Activated T-helper 1 cell treated with anti-CD3 and anti-CD28 coated beads, Interleukin-2, amount 50 U/mL, for 16 hours (primary cell): ENCODE measurements around the gene DOCK8.
"Not testable (repeated sequence)": the region's sequence is repeated elsewhere in the genome, so short reads cannot be mapped to it uniquely, and the experiment has no call there.

Experiments
- DNase-seq, 2 donors: peaks; one replicate each; pipeline ENCODE4 v3.0.0-alpha.2; 2020; ENCODE audit warnings: low read depth in 1 of 2, low spot score in 1 of 2

The DOCK8 gene

DNA sequence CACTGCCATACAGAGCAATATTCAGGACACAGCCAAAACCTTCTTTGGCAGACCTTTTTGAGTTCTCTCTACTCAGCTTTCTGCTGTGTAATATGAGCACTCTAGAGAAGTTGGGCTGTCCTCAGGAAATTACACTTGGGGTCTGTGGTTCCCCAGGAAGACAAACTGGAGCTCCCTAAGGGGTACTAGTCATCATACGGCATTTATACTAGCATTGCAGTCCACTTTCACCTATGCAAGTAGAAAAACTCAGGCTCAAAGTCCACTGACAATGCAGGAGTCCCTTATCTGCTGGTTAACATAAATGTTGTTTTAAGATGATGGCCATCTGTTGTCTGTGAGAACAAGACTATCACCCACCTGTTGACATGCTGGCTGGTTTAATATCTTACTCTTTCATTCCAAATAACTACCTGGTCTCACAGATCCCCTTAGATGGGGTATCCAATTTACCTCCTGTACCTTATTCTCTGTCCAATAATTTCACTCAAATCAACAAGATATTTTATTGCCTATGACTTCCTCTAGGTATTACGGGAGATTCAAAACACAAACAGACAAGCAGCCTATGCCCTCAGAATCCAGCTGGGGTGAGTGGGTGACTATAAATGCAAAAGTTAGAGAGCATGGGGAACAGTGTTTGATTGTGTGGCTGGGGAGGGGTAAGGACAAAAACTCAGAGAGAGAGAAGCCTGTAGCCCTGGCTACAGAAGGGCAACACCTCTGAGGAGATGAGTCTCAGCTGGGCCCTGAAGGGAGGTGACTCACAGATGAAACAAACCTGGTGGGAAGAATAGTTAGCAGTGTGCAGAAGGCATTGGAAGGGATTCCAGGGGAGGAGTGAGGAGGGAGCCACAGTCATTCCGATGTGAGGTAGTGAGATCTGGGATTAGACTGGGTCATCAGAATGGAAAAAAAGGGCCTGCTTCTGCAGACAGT lies 10.2 kb downstream of the DOCK8 start:
- no peak for DNase-seq

DNA sequence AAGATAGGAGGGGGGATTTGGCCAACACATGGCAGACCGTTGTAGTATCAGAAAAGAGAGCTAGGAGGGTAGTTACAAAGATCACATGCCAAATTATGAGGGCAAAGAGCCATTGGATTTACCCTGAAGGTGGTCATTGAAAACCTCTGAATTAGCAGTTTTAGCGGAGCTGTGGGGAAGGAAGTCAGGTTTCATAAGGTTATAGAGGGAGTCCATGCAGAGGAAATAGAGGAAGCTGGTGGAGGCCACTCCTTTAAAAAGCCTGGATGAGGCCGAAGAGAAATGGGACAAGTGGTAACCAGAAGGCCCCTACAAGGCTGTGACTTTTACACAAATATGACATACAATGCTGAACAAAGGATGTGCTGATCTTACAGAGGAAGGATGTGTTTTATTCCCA lies 13.2 kb downstream of the DOCK8 start:
- no peak for DNase-seq

DNA sequence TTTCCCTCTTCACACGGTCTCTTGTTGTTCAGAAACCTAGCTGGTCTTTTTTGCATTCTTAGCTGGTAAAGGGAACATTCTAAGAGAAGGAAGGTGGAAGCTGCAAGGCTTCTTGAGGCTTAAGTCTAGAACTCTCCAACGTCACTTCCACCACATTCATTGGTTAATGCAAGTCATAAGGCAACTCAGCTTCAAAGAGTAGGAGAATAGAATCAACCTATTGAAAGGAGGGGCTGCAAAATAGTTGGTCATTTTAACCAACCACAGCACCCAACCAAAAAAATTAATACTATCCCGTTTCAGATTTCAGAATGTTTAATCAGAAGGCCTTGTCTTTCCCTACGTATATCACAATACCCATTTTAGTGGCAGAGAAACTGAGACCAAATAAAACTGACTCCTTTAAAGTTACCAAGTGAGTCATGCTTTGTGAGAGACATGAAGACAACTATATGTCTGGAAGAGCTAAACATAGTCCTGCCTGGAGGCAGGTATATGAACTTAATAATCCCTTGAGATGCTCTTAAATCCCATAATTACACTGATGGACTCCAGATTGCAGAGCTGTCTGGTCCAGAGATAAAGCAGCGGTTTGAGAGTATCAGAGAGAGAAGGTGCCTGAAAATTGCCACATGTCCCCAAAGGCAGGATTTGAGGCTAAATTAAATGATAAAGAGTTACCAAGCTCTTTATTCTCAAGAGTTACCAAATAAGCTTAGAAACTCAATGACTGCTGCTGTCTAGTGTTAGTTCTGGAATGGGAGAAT lies 14.4 kb downstream of the DOCK8 start:
- DNase-seq, result no peak

DNA sequence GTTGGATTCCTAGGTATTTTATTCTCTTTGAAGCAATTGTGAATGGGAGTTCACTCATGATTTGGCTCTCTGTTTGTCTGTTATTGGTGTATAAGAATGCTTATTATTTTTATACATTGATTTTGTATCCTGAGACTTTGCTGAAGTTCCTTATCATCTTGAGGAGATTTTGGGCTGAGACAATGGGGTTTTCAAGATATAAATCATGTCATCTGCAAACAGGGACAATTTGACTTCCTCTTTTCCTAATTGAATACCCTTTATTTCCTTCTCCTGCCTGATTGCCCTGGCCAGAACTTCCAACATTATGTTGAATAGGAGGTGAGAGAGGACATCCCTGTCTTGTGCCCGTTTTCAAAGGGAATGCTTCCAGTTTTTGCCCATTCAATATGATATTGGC lies 17.0 kb downstream of the DOCK8 start:
- DNase-seq, result not testable (repeated sequence)

DNA sequence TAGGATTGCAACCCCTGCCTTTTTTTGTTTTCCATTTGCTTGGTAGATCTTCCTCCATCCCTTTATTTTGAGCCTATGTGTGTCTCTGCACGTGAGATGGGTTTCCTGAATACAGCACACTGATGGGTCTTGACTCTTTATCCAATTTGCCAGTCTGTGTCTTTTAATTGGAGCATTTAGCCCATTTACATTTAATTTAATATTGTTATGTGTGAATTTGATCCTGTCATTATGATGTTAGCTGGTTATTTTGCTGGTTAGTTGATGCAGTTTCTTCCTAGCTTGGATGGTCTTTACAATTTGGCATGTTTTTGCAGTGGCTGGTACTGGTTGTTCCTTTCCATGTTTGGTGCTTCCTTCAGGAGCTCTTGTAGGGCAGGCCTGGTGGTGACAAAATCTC lies 19.0 kb downstream of the DOCK8 start:
- not testable (repeated sequence) for DNase-seq

DNA sequence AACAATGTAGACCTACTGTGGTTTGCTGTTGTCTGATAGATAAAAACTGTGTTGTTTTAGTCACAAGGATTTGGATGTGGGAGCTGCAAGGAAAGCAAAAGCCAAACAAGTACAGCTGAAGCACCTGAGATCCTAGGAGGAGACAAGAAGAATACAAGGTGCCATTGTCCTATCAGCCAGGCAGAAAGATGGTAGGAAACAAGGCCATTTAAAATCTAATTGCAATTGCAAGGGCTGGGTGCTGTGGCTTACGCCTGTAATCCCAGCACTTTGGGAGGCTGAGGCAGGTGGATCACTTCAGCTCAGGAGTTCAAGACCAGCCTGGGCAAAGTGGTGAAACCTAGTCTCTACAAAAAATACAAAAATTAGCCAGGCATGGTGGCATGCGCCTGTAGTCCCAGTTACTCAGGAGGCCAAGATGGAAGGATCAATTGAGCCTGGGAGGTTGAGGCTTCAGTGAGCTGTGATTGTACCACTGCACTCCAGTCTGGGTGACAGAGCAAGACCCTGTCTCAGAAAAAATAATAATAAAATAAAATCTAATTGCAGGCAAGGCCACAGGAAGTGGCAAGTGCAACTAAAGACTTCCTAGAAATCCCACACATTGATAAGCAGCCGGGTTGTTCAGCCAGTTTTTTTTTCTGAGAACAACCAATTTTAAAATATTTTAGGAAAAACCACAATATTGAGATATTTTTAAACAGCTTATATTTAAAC lies 22.6 kb downstream of the DOCK8 start:
- no peak for DNase-seq

DNA sequence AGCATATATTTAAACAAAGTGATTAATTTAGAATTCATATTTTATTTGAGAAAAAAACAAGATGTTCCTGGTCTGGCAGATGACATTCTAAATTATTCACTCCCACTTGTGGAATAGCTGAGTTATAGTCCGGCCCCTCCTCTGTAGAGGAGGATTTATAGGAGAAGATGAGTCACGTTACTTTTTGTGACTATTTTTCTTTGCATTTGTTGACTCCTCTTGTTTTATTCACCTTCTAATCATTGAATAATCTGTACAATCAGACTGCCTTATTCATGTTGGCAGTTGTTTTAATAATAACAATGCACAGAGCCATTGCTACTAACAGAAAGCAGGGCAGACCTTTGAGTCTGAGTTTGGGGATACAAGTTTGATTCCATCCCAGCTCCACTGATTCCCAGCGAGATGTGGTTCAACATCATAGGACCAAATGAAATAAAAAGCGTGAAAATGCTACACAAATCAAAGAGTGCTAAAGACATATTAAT lies 23.2 kb downstream of the DOCK8 start:
- DNase-seq, result no peak

DNA sequence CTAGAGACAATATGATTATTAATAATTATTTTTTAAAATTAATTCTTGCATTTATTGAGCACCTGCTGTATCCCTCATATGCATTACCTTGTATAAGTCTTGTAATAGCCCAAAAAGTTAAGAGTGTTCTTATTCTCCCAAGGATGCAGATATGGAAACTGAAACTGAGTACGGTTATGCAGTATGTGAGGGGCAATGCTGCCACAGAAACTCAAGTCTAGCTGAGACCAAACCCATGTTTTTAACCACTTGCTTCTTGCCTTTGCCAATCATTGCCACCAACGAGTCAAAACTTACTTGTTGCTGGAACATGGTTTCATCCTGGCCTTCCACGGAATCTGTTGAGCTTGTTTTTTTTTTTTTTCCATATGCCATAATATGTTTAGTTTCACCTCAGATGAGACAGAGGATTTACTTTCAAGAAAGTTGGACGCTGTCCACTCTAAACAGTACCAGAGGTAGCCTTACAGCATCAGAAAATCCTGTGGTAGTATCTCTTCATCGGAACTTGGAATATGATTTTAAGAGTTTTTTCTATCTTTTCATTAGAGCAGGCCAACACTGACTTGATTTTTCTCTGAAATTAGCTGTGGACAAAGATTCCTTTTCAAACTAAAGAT lies 27.9 kb downstream of the DOCK8 start:
- DNase-seq, result no peak

DNA sequence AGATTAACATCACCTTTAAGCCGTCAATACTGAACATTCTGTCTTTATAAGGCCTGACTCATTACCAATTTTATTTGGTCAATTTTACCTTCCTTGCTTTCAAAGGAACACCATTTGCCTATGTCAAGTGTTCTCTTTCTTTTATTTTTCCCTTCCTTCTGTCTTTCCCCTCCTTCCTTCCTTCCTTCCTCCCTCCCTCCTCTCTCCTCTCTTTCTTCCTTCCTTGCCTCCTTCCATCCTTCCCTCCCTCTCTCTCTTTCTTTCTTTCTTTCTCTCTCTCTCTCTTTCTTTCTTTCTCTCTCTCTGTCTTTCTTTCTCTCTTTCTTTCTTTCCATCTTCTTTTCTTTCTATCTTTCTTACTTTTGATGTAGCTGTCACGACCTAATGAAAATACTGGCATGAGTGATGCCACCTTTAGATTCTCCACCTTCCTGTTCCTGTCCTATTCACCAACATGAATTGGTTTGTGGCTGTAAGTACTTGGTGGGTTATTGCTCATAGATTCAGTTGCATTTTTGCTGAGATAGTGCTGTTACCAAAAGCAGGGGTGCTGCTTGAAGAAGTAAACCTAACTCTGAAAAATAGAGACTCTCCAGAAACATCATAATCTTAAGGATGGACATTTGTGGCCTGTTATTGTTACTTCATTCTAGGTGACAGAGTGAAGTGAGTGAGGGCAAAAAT lies 33.8 kb downstream of the DOCK8 start:
- no peak for DNase-seq

DNA sequence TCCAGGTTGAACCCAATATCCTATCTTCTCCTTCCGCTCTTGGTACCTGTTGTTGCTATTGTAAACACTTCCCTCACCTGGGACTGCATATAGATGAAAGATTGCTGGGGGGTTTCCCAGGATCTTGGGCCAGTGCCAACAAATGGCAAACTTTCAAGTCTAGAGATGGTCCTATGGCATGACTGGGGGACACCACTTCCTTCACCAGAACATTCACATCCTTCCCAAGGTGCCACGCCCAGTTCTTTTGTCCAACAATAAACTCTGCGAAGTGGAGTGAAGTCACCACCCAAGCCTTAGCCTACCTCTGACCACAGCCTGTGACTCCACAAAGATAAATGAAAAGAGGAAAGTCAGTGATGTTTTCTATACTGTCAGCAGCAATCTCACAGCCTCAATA lies 34.4 kb downstream of the DOCK8 start:
- DNase-seq, result no peak

DNA sequence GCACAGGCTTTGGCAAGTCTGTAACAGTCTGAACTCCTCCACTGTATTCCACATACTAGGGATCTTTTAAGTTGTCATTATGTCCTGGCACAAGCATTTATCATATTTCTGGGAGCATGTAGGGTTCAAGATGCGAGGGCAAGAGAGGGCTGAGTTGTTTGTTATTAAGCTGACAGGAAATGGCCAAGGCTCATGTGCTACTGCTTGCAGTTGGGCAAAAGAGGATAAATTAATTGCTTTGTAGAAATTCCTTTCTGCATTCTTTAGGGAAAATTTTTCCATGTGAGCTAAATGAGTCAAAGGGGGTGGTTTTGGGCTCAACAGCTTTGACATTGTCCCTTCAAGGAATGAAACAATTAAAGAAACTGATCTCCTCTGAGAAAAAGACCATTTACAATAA lies 35.4 kb downstream of the DOCK8 start:
- no peak for DNase-seq

DNA sequence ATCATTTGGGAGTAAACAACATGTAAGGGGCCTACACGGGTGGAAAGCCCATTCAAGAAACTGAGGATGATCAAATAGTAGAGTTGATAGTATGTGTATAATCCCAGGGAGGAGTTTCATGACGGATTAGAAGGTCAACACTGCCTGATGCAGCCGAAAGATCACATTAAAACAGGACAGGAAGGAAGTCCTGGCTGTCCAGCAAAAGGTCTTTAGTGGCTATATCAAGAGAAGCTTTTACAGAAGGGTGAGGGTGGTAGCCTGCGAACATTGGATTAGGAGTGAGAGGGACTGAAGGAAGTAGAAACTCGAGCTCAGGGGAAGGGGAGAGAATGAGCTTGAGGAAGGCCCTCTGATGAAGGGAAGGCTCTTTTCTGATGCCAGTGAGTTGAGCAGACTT lies 36.0 kb downstream of the DOCK8 start:
- no peak for DNase-seq

DNA sequence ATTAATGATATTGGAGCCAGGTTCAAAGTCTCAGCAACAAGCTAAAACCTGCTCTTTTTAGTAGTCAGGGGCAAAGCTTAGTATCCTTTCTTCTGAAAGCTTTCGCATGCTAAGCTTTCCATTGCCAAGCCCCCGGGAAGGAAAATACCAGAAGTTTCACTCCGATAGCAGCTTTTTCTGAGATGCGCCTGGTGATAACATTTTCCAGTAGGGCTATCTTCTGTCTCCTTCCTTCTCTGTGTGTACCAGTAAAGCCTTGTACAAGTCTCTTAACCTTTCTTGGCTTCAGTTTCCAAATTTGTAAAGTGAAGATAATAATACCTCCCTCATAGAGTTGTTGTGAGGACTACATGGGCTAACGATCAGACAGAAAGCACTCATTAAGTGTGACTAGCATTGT lies 36.7 kb downstream of the DOCK8 start:
- DNase-seq, result no peak

DNA sequence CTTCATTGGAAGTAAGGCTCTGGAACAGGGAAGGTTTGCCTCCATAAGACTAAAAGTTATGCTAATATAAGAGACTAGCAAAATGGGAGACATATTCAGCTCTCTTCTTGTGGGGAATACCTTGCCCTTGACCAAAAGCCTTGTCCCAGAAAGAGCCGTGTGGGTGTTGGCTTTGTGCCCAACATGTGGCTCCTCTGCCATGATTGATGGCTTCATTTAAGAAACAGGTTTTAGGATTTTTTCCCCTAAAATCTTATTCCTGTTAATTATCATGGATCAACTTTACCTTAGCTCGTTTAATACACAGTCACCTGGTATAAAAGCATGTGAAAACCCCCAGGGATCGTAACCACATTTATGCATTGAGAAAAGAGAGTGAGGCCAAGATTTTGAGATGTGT lies 38.9 kb downstream of the DOCK8 start:
- no peak for DNase-seq

DNA sequence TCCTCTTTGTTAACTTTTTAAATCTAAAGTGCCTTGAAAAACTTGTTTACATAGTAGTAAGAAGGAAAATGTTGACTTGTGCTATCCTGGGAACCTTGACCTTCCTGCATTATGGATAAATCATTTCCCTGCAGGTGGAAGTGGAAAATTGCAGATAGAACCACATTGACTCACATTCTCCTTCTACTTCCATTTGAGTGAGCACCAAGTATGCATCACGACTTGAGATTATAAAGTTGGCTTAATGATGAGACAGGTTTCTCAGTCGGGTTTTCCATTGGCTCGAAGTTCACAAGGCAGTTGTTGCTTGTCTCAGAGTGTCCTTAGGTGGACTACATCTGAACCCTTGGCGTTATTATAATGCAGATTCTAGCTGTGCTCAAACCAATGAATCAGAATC lies 39.9 kb downstream of the DOCK8 start:
- no peak for DNase-seq

DNA sequence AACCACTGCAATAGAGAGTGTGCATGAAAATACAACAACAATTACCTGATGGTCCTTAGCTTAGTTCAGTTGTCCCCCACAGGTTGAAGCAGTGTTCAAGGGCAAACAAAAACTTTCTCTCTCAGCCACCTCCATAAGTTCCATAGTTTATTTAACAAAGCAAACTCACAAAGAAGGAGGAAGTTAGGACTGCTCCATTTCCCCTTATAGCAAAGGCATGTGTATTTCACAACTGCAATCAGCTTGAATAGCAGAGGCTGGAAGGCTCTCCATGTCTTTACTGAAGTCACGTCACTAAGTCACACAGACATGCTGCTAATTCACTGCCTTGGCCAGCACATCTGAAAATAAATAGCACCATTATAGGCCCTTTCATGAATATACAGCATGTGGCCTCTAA lies 43.3 kb downstream of the DOCK8 start:
- DNase-seq, result no peak

DNA sequence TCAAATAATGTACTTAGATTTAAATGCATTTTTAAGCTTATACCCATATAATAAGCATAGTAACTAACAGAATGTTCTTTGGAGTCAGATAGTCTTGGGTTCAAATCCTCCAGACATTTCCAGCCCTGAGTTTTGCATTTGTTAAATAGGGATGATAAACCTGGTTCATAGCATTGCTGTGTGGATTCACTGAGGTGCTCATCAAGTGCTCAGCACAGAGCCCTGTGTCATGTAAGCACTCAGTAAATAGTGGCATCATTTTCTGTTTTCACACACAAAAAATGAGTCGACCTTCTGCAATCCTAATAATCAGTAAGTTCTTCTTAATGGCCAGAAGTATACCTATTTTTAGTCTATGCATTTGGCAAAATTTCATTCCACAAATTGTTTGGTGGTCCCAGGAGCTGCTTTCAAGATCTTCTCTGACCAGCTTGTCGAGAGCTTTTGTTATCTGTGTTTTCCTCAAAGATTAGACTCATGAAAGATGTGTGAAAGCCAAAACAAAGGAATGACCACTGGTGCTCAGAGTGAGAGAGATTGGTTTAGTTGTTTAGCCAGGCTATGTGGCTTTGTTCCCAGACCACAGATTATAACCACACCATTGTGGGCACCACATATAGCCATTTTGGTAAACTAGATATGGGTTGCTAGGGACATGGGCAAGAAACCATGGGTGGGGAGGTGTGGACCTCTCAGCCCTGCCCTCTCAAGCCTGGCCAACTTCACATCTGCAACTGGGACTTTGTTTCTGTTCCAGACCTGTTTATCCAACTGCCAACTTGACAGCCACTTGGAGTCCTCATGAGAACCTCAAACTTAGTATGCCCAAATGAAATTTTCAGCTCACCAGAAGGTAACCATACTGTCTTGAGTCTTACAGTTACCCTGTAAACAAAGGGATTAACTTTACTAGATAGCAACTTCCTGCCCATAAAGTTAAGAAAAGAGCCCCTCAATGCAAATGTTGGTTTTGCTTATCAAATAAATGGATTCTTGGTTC lies 45.0 kb downstream of the DOCK8 start:
- DNase-seq, result no peak

DNA sequence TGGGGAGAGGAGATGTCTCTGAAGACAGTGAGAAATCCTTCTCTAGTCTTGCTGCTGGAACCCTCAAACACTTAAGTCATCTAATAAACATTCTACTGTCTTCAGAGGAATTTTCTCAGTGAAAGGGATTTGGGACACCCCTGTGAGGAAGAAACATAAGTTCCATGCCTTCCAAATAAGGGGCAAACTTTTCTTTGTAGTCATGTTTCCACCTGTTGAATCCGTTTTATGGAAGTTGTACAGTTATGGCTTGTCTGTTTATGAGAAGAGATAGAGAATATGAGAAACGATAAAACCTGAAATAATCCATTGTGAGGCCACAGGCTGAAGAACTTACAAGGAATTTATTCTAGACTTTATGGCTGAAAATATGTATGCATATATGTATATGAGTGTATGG lies 49.6 kb downstream of the DOCK8 start:
- DNase-seq, result no peak

DNA sequence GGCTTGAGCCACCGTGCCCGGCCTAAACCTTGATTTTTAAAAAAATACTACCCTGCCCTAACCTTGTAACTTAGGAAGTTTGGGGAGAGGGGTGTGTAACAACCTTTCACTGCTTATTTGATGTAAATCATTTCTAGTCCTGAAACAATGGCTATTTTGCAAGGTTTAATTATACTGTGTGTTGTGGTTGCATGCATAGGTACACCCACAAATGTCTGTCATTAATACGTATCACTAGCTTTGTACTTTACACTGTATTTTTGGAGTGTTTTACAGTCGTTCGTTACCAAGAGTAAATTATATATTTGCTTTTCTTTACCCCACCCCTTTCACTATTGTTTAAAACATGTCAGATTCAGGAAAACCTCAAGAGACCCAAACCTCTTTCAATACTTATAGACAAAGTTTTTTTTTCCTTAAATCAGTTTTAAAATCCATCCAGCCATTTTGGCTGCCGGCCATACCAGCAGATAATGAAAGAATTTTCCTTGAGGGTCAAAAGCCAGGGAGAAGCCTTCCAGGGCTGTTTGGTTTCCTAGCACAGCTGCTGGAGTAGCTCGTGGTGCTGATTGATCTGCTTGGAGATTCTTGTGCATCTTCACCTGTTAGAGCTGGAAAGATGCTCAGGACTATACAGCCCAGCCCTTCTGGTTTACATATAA lies 50.7 kb downstream of the DOCK8 start:
- DNase-seq, result no peak
